ENCODE data around the gene TTC21B. TPM values are rescaled to one million over a fixed set of nuclear protein-coding genes. Genes with fewer than 3 reads are reported as not detected.

TTC21B gene
- total and polyA plus RNA-seq, 10 of the 15 experiments (the other 5 are each of a cell fraction or from before 2014, with no cell fraction given): 2.7 to 22.4 (median 11.3) TPM

DNA sequence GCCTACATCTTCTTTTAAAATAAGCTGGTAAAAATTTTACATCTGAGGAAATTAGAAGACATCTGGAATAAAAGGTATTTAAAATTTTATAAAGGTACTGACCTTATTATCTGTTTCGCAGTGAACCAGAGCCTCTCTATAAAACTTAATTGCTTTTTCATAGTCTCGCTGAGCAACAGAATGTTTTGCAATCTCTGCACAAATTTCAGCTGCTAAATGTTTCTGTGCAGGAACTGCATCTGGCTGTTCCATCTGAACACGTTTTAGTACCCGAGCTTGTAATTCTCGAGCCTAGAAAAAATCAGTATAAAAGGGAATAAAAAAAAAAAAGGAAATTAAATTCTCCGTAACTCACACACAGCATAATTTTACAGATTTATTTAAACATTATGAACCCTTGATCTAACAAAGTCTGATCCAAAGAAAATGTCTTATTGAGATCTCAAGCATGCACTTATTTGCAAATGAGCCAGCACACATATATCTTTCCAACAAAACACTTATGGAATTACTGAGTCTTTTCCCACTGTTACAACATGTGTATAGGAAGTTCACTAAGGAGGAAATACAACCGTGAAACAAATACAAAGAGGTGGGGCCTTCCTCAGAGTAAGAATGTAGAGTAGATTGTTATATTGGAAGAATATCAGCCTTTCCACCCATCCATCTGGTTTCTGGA is 51.8 kb downstream of the TTC21B start:
- intact Hi-C loops (cut with micrococcal nuclease; ENCODE audit: unreplicated experiment): no loop called here
- CTCF ChIA-PET: interaction anchor here (1.5 kb wide), 1 partner anchor 27 kb away, joined by 3 read pairs; no protein-coding TSS in a partner anchor
- no peak for FAIRE-seq
- H3K4me2 ChIP-seq (ENCODE audit: control insufficient read depth, insufficient read depth): no peak overlapping the region
- no peak overlapping the region for H3K9ac ChIP-seq (ENCODE audit: control insufficient read depth, insufficient read depth, low read length)
- no peak overlapping the region for H3K27ac ChIP-seq (ENCODE audit: control insufficient read depth, insufficient read depth)
- no peak overlapping the region for H3K4me3 ChIP-seq
- DNase-seq (ENCODE audit: low read depth, low spot score): no peak
- in situ Hi-C loops (cut with MboI): no loop called here
- H4K20me1 ChIP-seq (ENCODE audit: control insufficient read depth, insufficient read depth): no peaks in the 10 kb centered on the region
- BruUV-seq (replicated peaks): no TSS peak
- no peaks in the 10 kb centered on the region for H3K79me2 ChIP-seq (ENCODE audit: control insufficient read depth, insufficient read depth, low read length)
- H3K9me3 ChIP-seq (replicated peaks; ENCODE audit: control insufficient read depth, insufficient read depth, low read length): no peaks in the 10 kb centered on the region
- RAD21 ChIA-PET (ENCODE audit: unreplicated experiment): no interaction called here
- no peaks in the 10 kb centered on the region for H3K27me3 ChIP-seq (replicated peaks in 1 of 2; ENCODE audit: control insufficient read depth in 2 of 2, insufficient read depth in 2 of 2, low read length in 1 of 2)
- no peaks in the 10 kb centered on the region; a peak in 3 of 4 replicates for H3K36me3 ChIP-seq (ENCODE audit: control insufficient read depth in 2 of 2, insufficient read depth in 2 of 2, low read length in 1 of 2)
- no peak for ATAC-seq
- POLR2A ChIA-PET: no interaction called here
- TF ChIP-seq, protein P1, sequence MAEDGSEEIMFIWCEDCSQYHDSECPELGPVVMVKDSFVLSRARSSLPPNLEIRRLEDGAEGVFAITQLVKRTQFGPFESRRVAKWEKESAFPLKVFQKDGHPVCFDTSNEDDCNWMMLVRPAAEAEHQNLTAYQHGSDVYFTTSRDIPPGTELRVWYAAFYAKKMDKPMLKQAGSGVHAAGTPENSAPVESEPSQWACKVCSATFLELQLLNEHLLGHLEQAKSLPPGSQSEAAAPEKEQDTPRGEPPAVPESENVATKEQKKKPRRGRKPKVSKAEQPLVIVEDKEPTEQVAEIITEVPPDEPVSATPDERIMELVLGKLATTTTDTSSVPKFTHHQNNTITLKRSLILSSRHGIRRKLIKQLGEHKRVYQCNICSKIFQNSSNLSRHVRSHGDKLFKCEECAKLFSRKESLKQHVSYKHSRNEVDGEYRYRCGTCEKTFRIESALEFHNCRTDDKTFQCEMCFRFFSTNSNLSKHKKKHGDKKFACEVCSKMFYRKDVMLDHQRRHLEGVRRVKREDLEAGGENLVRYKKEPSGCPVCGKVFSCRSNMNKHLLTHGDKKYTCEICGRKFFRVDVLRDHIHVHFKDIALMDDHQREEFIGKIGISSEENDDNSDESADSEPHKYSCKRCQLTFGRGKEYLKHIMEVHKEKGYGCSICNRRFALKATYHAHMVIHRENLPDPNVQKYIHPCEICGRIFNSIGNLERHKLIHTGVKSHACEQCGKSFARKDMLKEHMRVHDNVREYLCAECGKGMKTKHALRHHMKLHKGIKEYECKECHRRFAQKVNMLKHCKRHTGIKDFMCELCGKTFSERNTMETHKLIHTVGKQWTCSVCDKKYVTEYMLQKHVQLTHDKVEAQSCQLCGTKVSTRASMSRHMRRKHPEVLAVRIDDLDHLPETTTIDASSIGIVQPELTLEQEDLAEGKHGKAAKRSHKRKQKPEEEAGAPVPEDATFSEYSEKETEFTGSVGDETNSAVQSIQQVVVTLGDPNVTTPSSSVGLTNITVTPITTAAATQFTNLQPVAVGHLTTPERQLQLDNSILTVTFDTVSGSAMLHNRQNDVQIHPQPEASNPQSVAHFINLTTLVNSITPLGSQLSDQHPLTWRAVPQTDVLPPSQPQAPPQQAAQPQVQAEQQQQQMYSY (CRISPR knock-in tag; IDR thresholded peaks at IDR 0.05): no peak
- TF ChIP-seq, protein P2, sequence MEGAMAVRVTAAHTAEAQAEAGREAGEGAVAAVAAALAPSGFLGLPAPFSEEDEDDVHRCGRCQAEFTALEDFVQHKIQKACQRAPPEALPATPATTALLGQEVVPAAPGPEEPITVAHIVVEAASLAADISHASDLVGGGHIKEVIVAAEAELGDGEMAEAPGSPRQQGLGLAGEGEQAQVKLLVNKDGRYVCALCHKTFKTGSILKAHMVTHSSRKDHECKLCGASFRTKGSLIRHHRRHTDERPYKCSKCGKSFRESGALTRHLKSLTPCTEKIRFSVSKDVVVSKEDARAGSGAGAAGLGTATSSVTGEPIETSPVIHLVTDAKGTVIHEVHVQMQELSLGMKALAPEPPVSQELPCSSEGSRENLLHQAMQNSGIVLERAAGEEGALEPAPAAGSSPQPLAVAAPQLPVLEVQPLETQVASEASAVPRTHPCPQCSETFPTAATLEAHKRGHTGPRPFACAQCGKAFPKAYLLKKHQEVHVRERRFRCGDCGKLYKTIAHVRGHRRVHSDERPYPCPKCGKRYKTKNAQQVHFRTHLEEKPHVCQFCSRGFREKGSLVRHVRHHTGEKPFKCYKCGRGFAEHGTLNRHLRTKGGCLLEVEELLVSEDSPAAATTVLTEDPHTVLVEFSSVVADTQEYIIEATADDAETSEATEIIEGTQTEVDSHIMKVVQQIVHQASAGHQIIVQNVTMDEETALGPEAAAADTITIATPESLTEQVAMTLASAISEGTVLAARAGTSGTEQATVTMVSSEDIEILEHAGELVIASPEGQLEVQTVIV (IDR thresholded peaks at IDR 0.05; ENCODE audit: borderline replicate concordance, partially characterized antibody): no peak
- TF ChIP-seq, protein P3, sequence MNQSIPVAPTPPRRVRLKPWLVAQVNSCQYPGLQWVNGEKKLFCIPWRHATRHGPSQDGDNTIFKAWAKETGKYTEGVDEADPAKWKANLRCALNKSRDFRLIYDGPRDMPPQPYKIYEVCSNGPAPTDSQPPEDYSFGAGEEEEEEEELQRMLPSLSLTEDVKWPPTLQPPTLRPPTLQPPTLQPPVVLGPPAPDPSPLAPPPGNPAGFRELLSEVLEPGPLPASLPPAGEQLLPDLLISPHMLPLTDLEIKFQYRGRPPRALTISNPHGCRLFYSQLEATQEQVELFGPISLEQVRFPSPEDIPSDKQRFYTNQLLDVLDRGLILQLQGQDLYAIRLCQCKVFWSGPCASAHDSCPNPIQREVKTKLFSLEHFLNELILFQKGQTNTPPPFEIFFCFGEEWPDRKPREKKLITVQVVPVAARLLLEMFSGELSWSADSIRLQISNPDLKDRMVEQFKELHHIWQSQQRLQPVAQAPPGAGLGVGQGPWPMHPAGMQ (IDR thresholded peaks at IDR 0.05; ENCODE audit: borderline replicate concordance): no peak
- TF ChIP-seq, protein P4, sequence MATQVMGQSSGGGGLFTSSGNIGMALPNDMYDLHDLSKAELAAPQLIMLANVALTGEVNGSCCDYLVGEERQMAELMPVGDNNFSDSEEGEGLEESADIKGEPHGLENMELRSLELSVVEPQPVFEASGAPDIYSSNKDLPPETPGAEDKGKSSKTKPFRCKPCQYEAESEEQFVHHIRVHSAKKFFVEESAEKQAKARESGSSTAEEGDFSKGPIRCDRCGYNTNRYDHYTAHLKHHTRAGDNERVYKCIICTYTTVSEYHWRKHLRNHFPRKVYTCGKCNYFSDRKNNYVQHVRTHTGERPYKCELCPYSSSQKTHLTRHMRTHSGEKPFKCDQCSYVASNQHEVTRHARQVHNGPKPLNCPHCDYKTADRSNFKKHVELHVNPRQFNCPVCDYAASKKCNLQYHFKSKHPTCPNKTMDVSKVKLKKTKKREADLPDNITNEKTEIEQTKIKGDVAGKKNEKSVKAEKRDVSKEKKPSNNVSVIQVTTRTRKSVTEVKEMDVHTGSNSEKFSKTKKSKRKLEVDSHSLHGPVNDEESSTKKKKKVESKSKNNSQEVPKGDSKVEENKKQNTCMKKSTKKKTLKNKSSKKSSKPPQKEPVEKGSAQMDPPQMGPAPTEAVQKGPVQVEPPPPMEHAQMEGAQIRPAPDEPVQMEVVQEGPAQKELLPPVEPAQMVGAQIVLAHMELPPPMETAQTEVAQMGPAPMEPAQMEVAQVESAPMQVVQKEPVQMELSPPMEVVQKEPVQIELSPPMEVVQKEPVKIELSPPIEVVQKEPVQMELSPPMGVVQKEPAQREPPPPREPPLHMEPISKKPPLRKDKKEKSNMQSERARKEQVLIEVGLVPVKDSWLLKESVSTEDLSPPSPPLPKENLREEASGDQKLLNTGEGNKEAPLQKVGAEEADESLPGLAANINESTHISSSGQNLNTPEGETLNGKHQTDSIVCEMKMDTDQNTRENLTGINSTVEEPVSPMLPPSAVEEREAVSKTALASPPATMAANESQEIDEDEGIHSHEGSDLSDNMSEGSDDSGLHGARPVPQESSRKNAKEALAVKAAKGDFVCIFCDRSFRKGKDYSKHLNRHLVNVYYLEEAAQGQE (IDR thresholded peaks at IDR 0.05; ENCODE audit: low read depth, low read length): no peak
- TF ChIP-seq TAF1 (IDR thresholded peaks at IDR 0.05; ENCODE audit: borderline replicate concordance, low read depth, low read length): no peak
- TF ChIP-seq STAT3 (IDR thresholded peaks at IDR 0.05; ENCODE audit: low read depth, low read length): no peak
- no peak for TF ChIP-seq TCF12 (IDR thresholded peaks at IDR 0.05; ENCODE audit: low read depth, low read length)
- no peak for TF ChIP-seq SMAD5 (IDR thresholded peaks at IDR 0.05; ENCODE audit: low read depth)
- TF ChIP-seq SRF (IDR thresholded peaks at IDR 0.05; ENCODE audit: low read depth in 2 of 2, low read length in 2 of 2): no peak
- SMC1A ChIA-PET (ENCODE audit: uncharacterized antibody, unreplicated experiment): interaction anchor here (1.1 to 1.7 kb wide), 2 partner anchors 13 to 16 kb away, joined by 3 to 8 read pairs; no protein-coding TSS in a partner anchor
- 99% methylated on average over 7 of the region's 7 CpGs for WGBS (ENCODE audit: insufficient coverage, insufficient replicate concordance, low lambda C conversion rate, missing lambda C conversion rate)
- no peak overlapping the region for H2AFZ ChIP-seq (ENCODE audit: control insufficient read depth, low read depth, low read length)
- peaks cover 4% of the 10 kb centered on the region for H3K4me1 ChIP-seq (ENCODE audit: control insufficient read depth, insufficient read depth, low read length)

All from GM12878 (cell line).